K562 (cell line): Measurements from ENCODE around the gene PUS10. TPM values are rescaled to one million over a fixed set of nuclear protein-coding genes. Genes with fewer than 3 reads are reported as not detected.
A peak's percentile ranks its signal among the peaks of the same experiment; 100 is the strongest.

Experiments used
- ATAC-seq: fragments of 200-7000 bp; cut with Tn5 transposase; 3 replicates; pipeline ENCODE4 v1.9.1; 2020; ENCODE audit warnings: moderate library complexity
- BruUV-seq: library from RNA; stranded (reverse); fragments of 400-500 nt; replicated peaks from 2 replicates; lab custom pipeline; 2021; lab: Mats Ljungman, UMichigan
- CTCF ChIA-PET: fragments of 300-600 bp; formaldehyde crosslinking; extraction: SDS; loops from one replicate; lab custom pipeline; 2021; ENCODE audit warnings: low intra/inter-chr PET ratio; lab: Yijun Ruan, JAX
- POLR2A ChIA-PET: fragments of 300-600, 350-650 bp; sonication (Branson Sonifier 250); formaldehyde crosslinking; extraction: SDS; loops from one replicate; lab custom pipeline; 2021; ENCODE audit warnings: antibody characterized with exemption, inconsistent platforms; lab: Yijun Ruan, JAX
- DNase-seq, 4 experiments: peaks; one replicate each; pipeline versions ENCODE4 v3.0.0 to v3.0.0-alpha.2; 2011 to 2018; ENCODE audit warnings: low spot score in 3 of 4, mixed read lengths in 3 of 4; ENCODE audit errors: extremely low read depth in 1 of 4
- FAIRE-seq: peaks from 2 replicates; lab custom pipeline; 2011; peaks lifted over from hg19 to GRCh38; lab: Jason Lieb, UNC
- H2AFZ ChIP-seq: 2 replicates; pipeline ENCODE4 v1.6.0; 2011; ENCODE audit warnings: low read depth, low read length, control low read depth, inconsistent platforms
- H3K27ac ChIP-seq: fragments of 200-600 bp; 3 replicates; pipeline ENCODE4 v1.8.0; 2011; ENCODE audit warnings: low read depth, mild to moderate bottlenecking, control low read depth, inconsistent platforms, low read length, moderate library complexity, mixed read lengths; ENCODE audit errors: extremely low read depth
- H3K27me3 ChIP-seq, 2 experiments: fragments of 300-600 bp in 1 of 2; 2 replicates in 1 of 2; 3 replicates in 1 of 2; pipeline versions ENCODE4 v1.6.0 to v1.8.0; 2011; ENCODE audit warnings: inconsistent platforms in 2 of 2, low read length in 2 of 2, mild to moderate bottlenecking in 1 of 2, mixed read lengths in 1 of 2, moderate library complexity in 1 of 2; ENCODE audit not compliant: control insufficient read depth in 2 of 2, insufficient read depth in 2 of 2
- H3K36me3 ChIP-seq: fragments of 300-600 bp; 3 replicates; pipeline ENCODE4 v1.8.0; 2011; ENCODE audit warnings: mild to moderate bottlenecking, low read length, inconsistent platforms; ENCODE audit not compliant: control insufficient read depth, insufficient read depth
- H3K4me1 ChIP-seq, 2 experiments: fragments of 200-600 bp in 1 of 2; replicated peaks in 1 of 2; 2 replicates in 1 of 2; 3 replicates in 1 of 2; pipeline versions ENCODE4 v1.5.1 to v1.8.0; 2011; ENCODE audit warnings: inconsistent platforms in 2 of 2, low read length in 2 of 2, mild to moderate bottlenecking in 1 of 2, mixed read lengths in 1 of 2, moderate library complexity in 1 of 2; ENCODE audit not compliant: control insufficient read depth in 2 of 2, insufficient read depth in 2 of 2
- H3K4me2 ChIP-seq: 2 replicates; pipeline ENCODE4 v1.6.1; 2011; ENCODE audit warnings: low read length, control low read depth, inconsistent platforms, mixed read lengths; ENCODE audit not compliant: insufficient read depth
- H3K4me3 ChIP-seq: fragments of 200-600 bp; sonication (generic), shearing (Covaris generic); 2 replicates; pipeline ENCODE4 v1.5.1; 2016; ENCODE audit warnings: control low read depth, inconsistent platforms
- H3K79me2 ChIP-seq: fragments of 200-600 bp; 3 replicates; pipeline ENCODE4 v1.8.0; 2011; ENCODE audit warnings: low read length, inconsistent platforms; ENCODE audit not compliant: control insufficient read depth, insufficient read depth
- H3K9ac ChIP-seq, 2 experiments: 2 replicates each; pipeline versions ENCODE4 v1.6.0 to v1.6.1; 2011; ENCODE audit warnings: low read depth in 2 of 2, low read length in 2 of 2, control low read depth in 1 of 2, inconsistent platforms in 1 of 2, mild to moderate bottlenecking in 1 of 2, mixed read lengths in 1 of 2; ENCODE audit not compliant: insufficient read depth in 1 of 2
- H3K9me1 ChIP-seq: one replicate; pipeline ENCODE4 v1.6.0; 2011; ENCODE audit warnings: inconsistent platforms, mild to moderate bottlenecking, low read length, moderate library complexity; ENCODE audit not compliant: control insufficient read depth, insufficient read depth
- H3K9me3 ChIP-seq: replicated peaks from 2 replicates; pipeline ENCODE4 v1.5.1; 2011; ENCODE audit warnings: low read depth, low read length, inconsistent platforms; ENCODE audit not compliant: control insufficient read depth, insufficient read depth
- H4K20me1 ChIP-seq: replicated peaks from 2 replicates; pipeline ENCODE4 v1.6.1; 2011; ENCODE audit warnings: low read length, inconsistent platforms, mixed read lengths; ENCODE audit not compliant: control insufficient read depth, insufficient read depth
- ADNP ChIP-seq: fragments of 200-800 bp; sonication (Bioruptor generic); IDR thresholded peaks from 2 replicates; pipeline ENCODE4 v1.6.1; 2016; ENCODE audit warnings: missing genetic modification characterization, missing compliant biosample characterization
- BDP1 ChIP-seq: IDR thresholded peaks from 3 replicates; pipeline ENCODE4 v1.6.1; 2011; ENCODE audit not compliant: insufficient read length, insufficient read depth
- MAFG ChIP-seq: fragments of 450-650 bp; conservative IDR thresholded peaks from 2 replicates; pipeline ENCODE4 v1.6.1; 2016; ENCODE audit warnings: missing genetic modification characterization, missing compliant biosample characterization
- ZNF316 ChIP-seq: fragments of 450-650 bp; IDR thresholded peaks from 2 replicates; pipeline ENCODE4 v1.6.1; 2016
- WGBS: fragments of 100-300 bp; shearing (Covaris generic); methylation state at CpG from one replicate; pipeline ENCODE4 v1.1.6; 2016; ENCODE audit warnings: low coverage, mixed read lengths; ENCODE audit not compliant: insufficient coverage; ENCODE audit errors: missing lambda C conversion rate; 5-methylcytosine and 5-hydroxymethylcytosine counted together
- in situ Hi-C: fragments of 300-500 bp; cut with MboI; formaldehyde crosslinking; loops from 4 replicates; pipeline ENCODE4 v1.15.0; 2018; ENCODE audit warnings: inconsistent platforms, mixed read lengths
- intact Hi-C: fragments of 100-400 bp; cut with micrococcal nuclease; formaldehyde crosslinking; loops from 2 replicates; pipeline ENCODE4 v1.14.2; 2022
- polyA plus RNA-seq, 8 experiments: library from polyadenylated mRNA; depleted of rRNA in 4 of 8; stranded (reverse) in 5 of 8; unstranded in 3 of 8; fragments of >200 nt; fragmentation: Nextera tagmentation in 2 of 8; fragmentation: Illumina TruSeq in 1 of 8; extraction: Ambion mirVana in 2 of 8; extraction: Trizol in 1 of 8; gene quantifications; 2 replicates each; pipeline versions ENCODE4 v1.2.1 to v1.2.3, GENCODE V29; 2011 to 2014; ENCODE audit warnings: inconsistent platforms in 1 of 8, missing spikeins in 1 of 8
- total RNA-seq, 7 experiments: library from RNA; depleted of rRNA in 6 of 7; stranded (reverse); fragments of >200 nt in 6 of 7; fragmentation: Illumina TruSeq in 2 of 7; extraction: Trizol in 2 of 7; gene quantifications; 2 replicates each; pipeline versions ENCODE4 v1.2.1 to v1.2.3, GENCODE V29; 2011 to 2021; ENCODE audit warnings: low replicate concordance in 1 of 7
- TF ChIP-seq, protein P1 (sequence below): fragments of 250-450 bp; sonication (Bioruptor Pico); IDR thresholded peaks from 2 replicates; pipeline ENCODE4 v1.5.0; 2020; ENCODE audit warnings: mild to moderate bottlenecking, borderline replicate concordance
- TF ChIP-seq, protein P2 (sequence below): sonication (generic); formaldehyde crosslinking; IDR thresholded peaks from 2 replicates; pipeline ENCODE4 v1.8.0; 2023; ENCODE audit warnings: missing genetic modification reagents, mild to moderate bottlenecking, borderline replicate concordance

PUS10 gene
- total and polyA plus RNA-seq, 9 of the 15 experiments (the other 6 are each of a cell fraction or from before 2014, with no cell fraction given): 5.0 to 10.7 (median 7.6) TPM

DNA sequence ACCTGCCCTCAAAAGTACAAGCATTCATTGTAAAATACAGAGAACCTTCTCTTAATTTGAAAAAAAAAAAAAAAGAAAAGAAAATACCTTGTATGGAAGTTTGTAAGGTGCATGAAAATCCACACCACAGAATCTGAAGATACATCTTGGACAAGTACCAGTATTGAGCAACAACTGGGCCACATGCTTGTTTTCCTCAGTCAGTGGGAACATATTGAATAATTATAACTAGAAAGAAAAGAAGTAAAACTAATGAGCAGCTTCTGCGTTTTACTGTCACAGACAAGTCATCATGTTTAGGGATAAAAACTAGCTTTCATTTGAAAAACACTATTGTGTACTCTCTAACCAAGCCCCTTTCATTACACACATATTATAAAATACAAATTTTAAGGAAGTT is 6.4 kb downstream of the PUS10 start:
- no TSS peak for BruUV-seq
- CTCF ChIA-PET: no interaction called here
- intact Hi-C loops: no loop called here
- H3K9me1 ChIP-seq: no peaks in the 10 kb centered on the region
- POLR2A ChIA-PET: interaction anchor here (1.1 kb wide), 1 partner anchor 31 kb away, joined by 3 read pairs; no protein-coding TSS in a partner anchor
- 80% methylated on average over 1 of the region's 1 CpG for WGBS
- no peaks in the 10 kb centered on the region for H3K27me3 ChIP-seq
- in situ Hi-C loops: no loop called here
- no peaks in the 10 kb centered on the region for H3K9me3 ChIP-seq
- H3K4me3 ChIP-seq: no peak overlapping the region
- peaks cover 3% of the 10 kb centered on the region; the same call in 1 of the 3 replicates for H3K36me3 ChIP-seq
- no peak overlapping the region for H3K4me2 ChIP-seq
- H2AFZ ChIP-seq: no peak overlapping the region
- H3K79me2 ChIP-seq: peaks cover 9% of the 10 kb centered on the region
- DNase-seq: no peak
- ATAC-seq: no peak
- no peak overlapping the region for H3K9ac ChIP-seq
- H3K4me1 ChIP-seq: no peaks in the 10 kb centered on the region
- peak overlapping the region; percentile 21; the same call in 1 of the 3 replicates for H3K27ac ChIP-seq
- no peak for FAIRE-seq
- H4K20me1 ChIP-seq: no peaks in the 10 kb centered on the region
- TF ChIP-seq MAFG (tag): no peak
- no peak for TF ChIP-seq BDP1
- TF ChIP-seq, protein P1, sequence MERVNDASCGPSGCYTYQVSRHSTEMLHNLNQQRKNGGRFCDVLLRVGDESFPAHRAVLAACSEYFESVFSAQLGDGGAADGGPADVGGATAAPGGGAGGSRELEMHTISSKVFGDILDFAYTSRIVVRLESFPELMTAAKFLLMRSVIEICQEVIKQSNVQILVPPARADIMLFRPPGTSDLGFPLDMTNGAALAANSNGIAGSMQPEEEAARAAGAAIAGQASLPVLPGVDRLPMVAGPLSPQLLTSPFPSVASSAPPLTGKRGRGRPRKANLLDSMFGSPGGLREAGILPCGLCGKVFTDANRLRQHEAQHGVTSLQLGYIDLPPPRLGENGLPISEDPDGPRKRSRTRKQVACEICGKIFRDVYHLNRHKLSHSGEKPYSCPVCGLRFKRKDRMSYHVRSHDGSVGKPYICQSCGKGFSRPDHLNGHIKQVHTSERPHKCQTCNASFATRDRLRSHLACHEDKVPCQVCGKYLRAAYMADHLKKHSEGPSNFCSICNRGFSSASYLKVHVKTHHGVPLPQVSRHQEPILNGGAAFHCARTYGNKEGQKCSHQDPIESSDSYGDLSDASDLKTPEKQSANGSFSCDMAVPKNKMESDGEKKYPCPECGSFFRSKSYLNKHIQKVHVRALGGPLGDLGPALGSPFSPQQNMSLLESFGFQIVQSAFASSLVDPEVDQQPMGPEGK (CRISPR knock-in tag): no peak
- no peak for TF ChIP-seq ZNF316
- no peak for TF ChIP-seq ADNP
- TF ChIP-seq, protein P2, sequence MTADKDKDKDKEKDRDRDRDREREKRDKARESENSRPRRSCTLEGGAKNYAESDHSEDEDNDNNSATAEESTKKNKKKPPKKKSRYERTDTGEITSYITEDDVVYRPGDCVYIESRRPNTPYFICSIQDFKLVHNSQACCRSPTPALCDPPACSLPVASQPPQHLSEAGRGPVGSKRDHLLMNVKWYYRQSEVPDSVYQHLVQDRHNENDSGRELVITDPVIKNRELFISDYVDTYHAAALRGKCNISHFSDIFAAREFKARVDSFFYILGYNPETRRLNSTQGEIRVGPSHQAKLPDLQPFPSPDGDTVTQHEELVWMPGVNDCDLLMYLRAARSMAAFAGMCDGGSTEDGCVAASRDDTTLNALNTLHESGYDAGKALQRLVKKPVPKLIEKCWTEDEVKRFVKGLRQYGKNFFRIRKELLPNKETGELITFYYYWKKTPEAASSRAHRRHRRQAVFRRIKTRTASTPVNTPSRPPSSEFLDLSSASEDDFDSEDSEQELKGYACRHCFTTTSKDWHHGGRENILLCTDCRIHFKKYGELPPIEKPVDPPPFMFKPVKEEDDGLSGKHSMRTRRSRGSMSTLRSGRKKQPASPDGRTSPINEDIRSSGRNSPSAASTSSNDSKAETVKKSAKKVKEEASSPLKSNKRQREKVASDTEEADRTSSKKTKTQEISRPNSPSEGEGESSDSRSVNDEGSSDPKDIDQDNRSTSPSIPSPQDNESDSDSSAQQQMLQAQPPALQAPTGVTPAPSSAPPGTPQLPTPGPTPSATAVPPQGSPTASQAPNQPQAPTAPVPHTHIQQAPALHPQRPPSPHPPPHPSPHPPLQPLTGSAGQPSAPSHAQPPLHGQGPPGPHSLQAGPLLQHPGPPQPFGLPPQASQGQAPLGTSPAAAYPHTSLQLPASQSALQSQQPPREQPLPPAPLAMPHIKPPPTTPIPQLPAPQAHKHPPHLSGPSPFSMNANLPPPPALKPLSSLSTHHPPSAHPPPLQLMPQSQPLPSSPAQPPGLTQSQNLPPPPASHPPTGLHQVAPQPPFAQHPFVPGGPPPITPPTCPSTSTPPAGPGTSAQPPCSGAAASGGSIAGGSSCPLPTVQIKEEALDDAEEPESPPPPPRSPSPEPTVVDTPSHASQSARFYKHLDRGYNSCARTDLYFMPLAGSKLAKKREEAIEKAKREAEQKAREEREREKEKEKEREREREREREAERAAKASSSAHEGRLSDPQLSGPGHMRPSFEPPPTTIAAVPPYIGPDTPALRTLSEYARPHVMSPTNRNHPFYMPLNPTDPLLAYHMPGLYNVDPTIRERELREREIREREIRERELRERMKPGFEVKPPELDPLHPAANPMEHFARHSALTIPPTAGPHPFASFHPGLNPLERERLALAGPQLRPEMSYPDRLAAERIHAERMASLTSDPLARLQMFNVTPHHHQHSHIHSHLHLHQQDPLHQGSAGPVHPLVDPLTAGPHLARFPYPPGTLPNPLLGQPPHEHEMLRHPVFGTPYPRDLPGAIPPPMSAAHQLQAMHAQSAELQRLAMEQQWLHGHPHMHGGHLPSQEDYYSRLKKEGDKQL (CRISPR knock-in tag): no peak
